NCI-H146 (cell line): Measurements from ENCODE around the gene PPARGC1A.
A peak's percentile ranks its signal among the peaks of the same experiment; 100 is the strongest.

Source experiments
- DNase-seq: peaks from one replicate; lab custom pipeline; 2025; lab: John Stamatoyannopoulos, UW

Gene PPARGC1A

GRCh38 chr4:23838131-23838530 is 51.7 kb downstream of the PPARGC1A start:
- DNase-seq: no peak

GRCh38 chr4:23837371-23837770 is 52.5 kb downstream of the PPARGC1A start:
- no peak for DNase-seq

- peak; percentile 7 for DNase-seq
These were observed 53.9 kb downstream of the PPARGC1A start for GRCh38 chr4:23835774-23836478.

GRCh38 chr4:23828779-23829178 is 61.1 kb downstream of the PPARGC1A start:
- no peak for DNase-seq

- no peak for DNase-seq
These were observed 61.7 kb downstream of the PPARGC1A start for GRCh38 chr4:23828020-23828715.

- no peak for DNase-seq
These were observed 67.7 kb downstream of the PPARGC1A start for GRCh38 chr4:23822181-23822580.

- DNase-seq: no peak
These were observed 70.8 kb downstream of the PPARGC1A start for GRCh38 chr4:23819041-23819511.

- peak; percentile 40 for DNase-seq
These were observed 71.6 kb downstream of the PPARGC1A start for GRCh38 chr4:23818097-23818885.

GRCh38 chr4:23814996-23815660 is 74.7 kb downstream of the PPARGC1A start:
- no peak for DNase-seq

- no peak for DNase-seq
These were observed 75.3 kb downstream of the PPARGC1A start for GRCh38 chr4:23814587-23814986.

- no peak for DNase-seq
These were observed 78.7 kb downstream of the PPARGC1A start for GRCh38 chr4:23811161-23811560.

GRCh38 chr4:23805450-23805851 is 84.4 kb downstream of the PPARGC1A start:
- DNase-seq: no peak

GRCh38 chr4:23789762-23790161 is 100.1 kb downstream of the PPARGC1A start:
- DNase-seq: no peak

GRCh38 chr4:23788460-23788859 is 101.4 kb downstream of the PPARGC1A start:
- no peak for DNase-seq

GRCh38 chr4:23788027-23788426 is 101.8 kb downstream of the PPARGC1A start:
- no peak for DNase-seq

GRCh38 chr4:23782778-23783437 is 106.9 kb downstream of the PPARGC1A start:
- DNase-seq: no peak

- DNase-seq: no peak
These were observed 110.0 kb downstream of the PPARGC1A start for GRCh38 chr4:23779839-23780238.

GRCh38 chr4:23779422-23779821 is 110.4 kb downstream of the PPARGC1A start:
- no peak for DNase-seq

GRCh38 chr4:23775694-23776093 is 114.2 kb downstream of the PPARGC1A start:
- DNase-seq: no peak

- no peak for DNase-seq
These were observed 114.9 kb downstream of the PPARGC1A start for GRCh38 chr4:23774909-23775308.

- no peak for DNase-seq
These were observed 115.8 kb downstream of the PPARGC1A start for GRCh38 chr4:23773884-23774636.
